Measurements from ENCODE around the gene LRWD1. TPM values are rescaled to one million over a fixed set of nuclear protein-coding genes. Genes with fewer than 3 reads are reported as not detected.

Gene LRWD1
- total RNA-seq, 1 experiment from 2014 or later = 39.5 TPM

DNA sequence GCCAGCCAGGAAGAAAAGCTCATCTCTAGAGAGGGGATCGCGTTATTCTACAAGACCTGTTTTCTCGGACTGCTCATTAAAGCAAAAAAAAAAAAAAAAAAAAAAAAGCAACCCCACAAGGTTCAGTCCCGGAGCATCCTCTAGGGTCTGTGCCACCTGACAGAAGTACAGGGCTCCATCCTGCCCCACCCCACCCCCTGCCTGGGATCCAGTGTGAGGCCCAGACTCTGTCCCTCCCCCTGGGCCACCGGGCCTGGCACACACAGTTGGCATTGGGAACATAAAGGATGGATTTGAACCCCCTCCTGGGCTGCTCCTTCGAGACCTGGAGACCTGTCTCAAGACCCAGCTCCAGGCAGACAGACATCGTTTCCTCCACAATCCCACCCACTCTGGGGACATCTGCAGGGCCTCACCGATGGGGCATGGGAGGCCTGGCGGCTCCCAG lies 30.7 kb upstream of the LRWD1 start:
- DNase-seq (ENCODE audit: low read depth, low spot score) = no peak
- Histone ChIP-seq H4K20me1 (ENCODE audit: insufficient read depth) (no peaks in the 10 kb centered on the region), H3K4me3 (replicated peaks in 1 of 2; ENCODE audit: low read depth in 1 of 2, low read length in 2 of 2) (peak overlapping the region; percentile 55 to 70), H3K4me1 (ENCODE audit: control insufficient read depth in 1 of 2, insufficient read depth in 2 of 2, low read length in 2 of 2) (peaks cover 17 to 47% of the 10 kb centered on the region in 2 experiments), H3K9ac (ENCODE audit: low read length) (peak overlapping the region; percentile 73), H3K79me2 (ENCODE audit: insufficient read depth, low read length) (no peaks in the 10 kb centered on the region; the same call in 1 of the 2 replicates), H3K27me3 (ENCODE audit: insufficient read depth, low read length) (no peaks in the 10 kb centered on the region), H3K36me3 (ENCODE audit: control insufficient read depth in 1 of 2, insufficient read depth in 2 of 2, low read length in 2 of 2) (0 out of 4 replicates have a peak, but pooled peaks cover 0 to 3% of the 10 kb centered on the region in 2 experiments), H2AFZ (ENCODE audit: low read depth, low read length, poor library complexity, severe bottlenecking) (no peak overlapping the region), H3K4me2 (ENCODE audit: low read length) (peak overlapping the region; percentile 92), H3K9me3 (ENCODE audit: control insufficient read depth in 1 of 2, insufficient read depth in 1 of 2, low read depth in 1 of 2, low read length in 2 of 2) (no peaks in the 10 kb centered on the region), H3K9me2 (ENCODE audit: insufficient read depth) (no peaks in the 10 kb centered on the region), H3K27ac (ENCODE audit: low read depth, low read length) (peak overlapping the region; percentile 52; the same call in 1 of the 2 replicates)
- CTCF ChIA-PET = interaction anchor here (0.7 kb wide), 1 partner anchor 399 kb away, joined by 3 read pairs; no protein-coding TSS in a partner anchor
- ATAC-seq = peak; percentile 36
- POLR2A ChIA-PET = no interaction called here
- BruUV-seq (replicated peaks) = TSS peak; percentile 32
- no peak for TF ChIP-seq EZH2phosphoT487 (IDR thresholded peaks at IDR 0.05; ENCODE audit: borderline replicate concordance)
- no peak for TF ChIP-seq SP1 (IDR thresholded peaks at IDR 0.05; ENCODE audit: low read depth)
- no peak for TF ChIP-seq ZFX (IDR thresholded peaks at IDR 0.05)
- TF ChIP-seq SIN3A (IDR thresholded peaks at IDR 0.05; ENCODE audit: low read depth) = no peak
- TF ChIP-seq ZBTB33 (IDR thresholded peaks at IDR 0.05; ENCODE audit: extremely low read depth, insufficient replicate concordance, low read length) = no peak
- no peak for TF ChIP-seq YY1 (IDR thresholded peaks at IDR 0.05; ENCODE audit: extremely low read depth, insufficient replicate concordance, low read depth, low read length)
- no peak for TF ChIP-seq FOSL1 (IDR thresholded peaks at IDR 0.05; ENCODE audit: low read depth)
- no peak for TF ChIP-seq SRF (IDR thresholded peaks at IDR 0.05; ENCODE audit: low read depth)
- no peak for TF ChIP-seq ELF1 (IDR thresholded peaks at IDR 0.05; ENCODE audit: borderline replicate concordance, low read depth)
- no peak for TF ChIP-seq REST (IDR thresholded peaks at IDR 0.05; ENCODE audit: low read depth)
- TF ChIP-seq CEBPB (IDR thresholded peaks at IDR 0.05; ENCODE audit: low read depth) = no peak
- intact Hi-C loops (cut with micrococcal nuclease) = no loop called here
- RAD21 ChIA-PET (ENCODE audit: low non-redundant PET in 1 of 2, low total read pairs in 2 of 2, uncharacterized antibody in 2 of 2, unreplicated experiment in 2 of 2) = no interaction called here

All from HCT116 (cell line).